Kidney epithelial cell (primary cell): ENCODE data around the gene MAN1A1. TPM values are rescaled to one million over a fixed set of nuclear protein-coding genes. Genes with fewer than 3 reads are reported as not detected.

Experiments
- DNase-seq: peaks from one replicate; pipeline ENCODE4 v3.0.0-alpha.2; 2010; ENCODE audit warnings: low read depth
- H3K27me3 ChIP-seq: 2 replicates; pipeline ENCODE4 v1.6.0; 2011; ENCODE audit warnings: low read length; ENCODE audit not compliant: control insufficient read depth, insufficient read depth
- H3K36me3 ChIP-seq: 2 replicates; pipeline ENCODE4 v1.5.1; 2011; ENCODE audit warnings: low read length; ENCODE audit not compliant: control insufficient read depth, insufficient read depth
- H3K4me3 ChIP-seq: 2 replicates; pipeline ENCODE4 v1.5.1; 2011; ENCODE audit warnings: low read depth, mild to moderate bottlenecking, control low read depth, low read length
- CTCF ChIP-seq: IDR thresholded peaks from 2 replicates; pipeline ENCODE4 v1.5.1; 2011; ENCODE audit warnings: mild to moderate bottlenecking, moderate library complexity, low read length, control low read depth, inconsistent platforms; ENCODE audit not compliant: insufficient read depth, poor library complexity, severe bottlenecking
- total RNA-seq: library from RNA; depleted of rRNA; stranded (reverse); fragments of >200 nt; gene quantifications from 2 replicates; pipeline ENCODE4 v1.2.3, GENCODE V29; 2015

The MAN1A1 gene
- total RNA-seq, 1 donor from 2014 or later = 15.0 TPM

GRCh38 chr6:119133400-119133799, 216.2 kb downstream of the MAN1A1 start:
- TF ChIP-seq CTCF = no peak
- H3K4me3 ChIP-seq = no peak overlapping the region
- DNase-seq = no peak
- no peaks in the 10 kb centered on the region for H3K27me3 ChIP-seq
- H3K36me3 ChIP-seq = no peaks in the 10 kb centered on the region

- no peak for DNase-seq
- no peaks in the 10 kb centered on the region for H3K27me3 ChIP-seq
- TF ChIP-seq CTCF = no peak
- no peaks in the 10 kb centered on the region for H3K36me3 ChIP-seq
- no peak overlapping the region for H3K4me3 ChIP-seq
These were observed 217.1 kb downstream of the MAN1A1 start for GRCh38 chr6:119132261-119132981.

GRCh38 chr6:119129968-119130484, 219.5 kb downstream of the MAN1A1 start:
- Histone ChIP-seq H3K4me3 (no peak overlapping the region), H3K36me3 (no peaks in the 10 kb centered on the region), H3K27me3 (no peaks in the 10 kb centered on the region)
- peak; percentile 14 for DNase-seq
- no peak for TF ChIP-seq CTCF

- peak; percentile 79 for TF ChIP-seq CTCF
- Histone ChIP-seq H3K27me3 (no peaks in the 10 kb centered on the region), H3K4me3 (no peak overlapping the region), H3K36me3 (no peaks in the 10 kb centered on the region)
- DNase-seq = peak; percentile 31
These were observed 220.2 kb downstream of the MAN1A1 start for GRCh38 chr6:119129148-119129967.

- no peaks in the 10 kb centered on the region for H3K36me3 ChIP-seq
- DNase-seq = no peak
- H3K27me3 ChIP-seq = no peaks in the 10 kb centered on the region
- no peak for TF ChIP-seq CTCF
- H3K4me3 ChIP-seq = no peak overlapping the region
These were observed 221.2 kb downstream of the MAN1A1 start for GRCh38 chr6:119128252-119128912.
